HepG2 (cell line): Measurements from ENCODE around the gene FIBP.

Source experiments
- EHMT2 ChIP-seq: fragments of 200-600 bp; sonication (generic); IDR thresholded peaks from 2 replicates; pipeline ENCODE4 v1.7.0; 2017; ENCODE audit warnings: antibody characterized with exemption, low read depth, low read length, borderline replicate concordance
- EZH2 ChIP-seq: conservative IDR thresholded peaks from 2 replicates; pipeline ENCODE4 v1.6.1; 2012; ENCODE audit warnings: mild to moderate bottlenecking, low read depth, low read length, moderate library complexity
- GABPB1 ChIP-seq: IDR thresholded peaks from 2 replicates; pipeline ENCODE4 v1.6.1; 2016; ENCODE audit warnings: mild to moderate bottlenecking, missing genetic modification reagents, moderate library complexity, missing compliant biosample characterization
- MED1 ChIP-seq: sonication (generic); formaldehyde crosslinking; IDR thresholded peaks from 2 replicates; pipeline ENCODE4 v1.4.0; 2020; ENCODE audit warnings: missing genetic modification reagents
- NR0B2 ChIP-seq: sonication (generic); formaldehyde crosslinking; IDR thresholded peaks from 2 replicates; pipeline ENCODE4 v1.4.0; 2020; ENCODE audit warnings: mild to moderate bottlenecking, missing genetic modification reagents
- POLR2A ChIP-seq, 2 experiments: IDR thresholded peaks; 2 replicates each; pipeline ENCODE4 v1.6.1; 2011; ENCODE audit warnings: low read depth in 2 of 2, low read length in 2 of 2, mild to moderate bottlenecking in 1 of 2, moderate library complexity in 1 of 2; ENCODE audit not compliant: insufficient read depth in 1 of 2
- REPIN1 ChIP-seq: sonication (generic); formaldehyde crosslinking; IDR thresholded peaks from 2 replicates; pipeline ENCODE4 v1.8.0; 2022; ENCODE audit warnings: missing genetic modification reagents, low read depth, mild to moderate bottlenecking, borderline replicate concordance
- ZFP36 ChIP-seq: fragments of 150-350 bp; IDR thresholded peaks from 2 replicates; pipeline ENCODE4 v1.6.1; 2018; ENCODE audit warnings: borderline replicate concordance, low read length, low read depth; ENCODE audit not compliant: partially characterized antibody
- ZFX ChIP-seq: sonication (generic); formaldehyde crosslinking; IDR thresholded peaks from 2 replicates; pipeline ENCODE4 v1.4.0; 2020; ENCODE audit warnings: mild to moderate bottlenecking, low read depth, missing genetic modification reagents, moderate library complexity
- ZNF230 ChIP-seq: sonication (generic); formaldehyde crosslinking; IDR thresholded peaks from 2 replicates; pipeline ENCODE4 v1.4.0; 2020; ENCODE audit warnings: mild to moderate bottlenecking, missing genetic modification reagents
- ZNF234 ChIP-seq: sonication (generic); formaldehyde crosslinking; conservative IDR thresholded peaks from 2 replicates; pipeline ENCODE4 v1.5.1; 2020; ENCODE audit warnings: mild to moderate bottlenecking, missing genetic modification reagents
- ZNF432 ChIP-seq: sonication (generic); formaldehyde crosslinking; IDR thresholded peaks from 2 replicates; pipeline ENCODE4 v1.5.0; 2020; ENCODE audit warnings: missing genetic modification reagents, mild to moderate bottlenecking, borderline replicate concordance
- ZNF777 ChIP-seq: sonication (generic); formaldehyde crosslinking; IDR thresholded peaks from 2 replicates; pipeline ENCODE4 v1.4.0; 2020; ENCODE audit warnings: missing genetic modification reagents
- TF ChIP-seq, protein P1 (sequence below): sonication (generic); formaldehyde crosslinking; IDR thresholded peaks from 2 replicates; pipeline ENCODE4 v1.4.0; 2020; ENCODE audit warnings: low read depth, missing genetic modification reagents

- no peak for TF ChIP-seq REPIN1
- no peak for TF ChIP-seq ZFX
- no peak for TF ChIP-seq ZNF234 (CRISPR knock-in tag)
- TF ChIP-seq ZFP36: no peak
- no peak for TF ChIP-seq EZH2
- TF ChIP-seq ZNF230 (CRISPR knock-in tag): no peak
- TF ChIP-seq, protein P1, sequence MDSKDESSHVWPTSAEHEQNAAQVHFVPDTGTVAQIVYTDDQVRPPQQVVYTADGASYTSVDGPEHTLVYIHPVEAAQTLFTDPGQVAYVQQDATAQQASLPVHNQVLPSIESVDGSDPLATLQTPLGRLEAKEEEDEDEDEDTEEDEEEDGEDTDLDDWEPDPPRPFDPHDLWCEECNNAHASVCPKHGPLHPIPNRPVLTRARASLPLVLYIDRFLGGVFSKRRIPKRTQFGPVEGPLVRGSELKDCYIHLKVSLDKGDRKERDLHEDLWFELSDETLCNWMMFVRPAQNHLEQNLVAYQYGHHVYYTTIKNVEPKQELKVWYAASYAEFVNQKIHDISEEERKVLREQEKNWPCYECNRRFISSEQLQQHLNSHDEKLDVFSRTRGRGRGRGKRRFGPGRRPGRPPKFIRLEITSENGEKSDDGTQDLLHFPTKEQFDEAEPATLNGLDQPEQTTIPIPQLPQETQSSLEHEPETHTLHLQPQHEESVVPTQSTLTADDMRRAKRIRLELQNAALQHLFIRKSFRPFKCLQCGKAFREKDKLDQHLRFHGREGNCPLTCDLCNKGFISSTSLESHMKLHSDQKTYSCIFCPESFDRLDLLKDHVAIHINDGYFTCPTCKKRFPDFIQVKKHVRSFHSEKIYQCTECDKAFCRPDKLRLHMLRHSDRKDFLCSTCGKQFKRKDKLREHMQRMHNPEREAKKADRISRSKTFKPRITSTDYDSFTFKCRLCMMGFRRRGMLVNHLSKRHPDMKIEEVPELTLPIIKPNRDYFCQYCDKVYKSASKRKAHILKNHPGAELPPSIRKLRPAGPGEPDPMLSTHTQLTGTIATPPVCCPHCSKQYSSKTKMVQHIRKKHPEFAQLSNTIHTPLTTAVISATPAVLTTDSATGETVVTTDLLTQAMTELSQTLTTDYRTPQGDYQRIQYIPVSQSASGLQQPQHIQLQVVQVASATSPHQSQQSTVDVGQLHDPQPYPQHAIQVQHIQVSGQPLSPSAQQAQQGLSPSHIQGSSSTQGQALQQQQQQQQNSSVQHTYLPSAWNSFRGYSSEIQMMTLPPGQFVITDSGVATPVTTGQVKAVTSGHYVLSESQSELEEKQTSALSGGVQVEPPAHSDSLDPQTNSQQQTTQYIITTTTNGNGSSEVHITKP (CRISPR knock-in tag): no peak
- no peak for TF ChIP-seq MED1 (CRISPR knock-in tag)
- no peak for TF ChIP-seq EHMT2
- no peak for TF ChIP-seq NR0B2 (CRISPR knock-in tag)
- TF ChIP-seq ZNF432 (CRISPR knock-in tag): no peak
- TF ChIP-seq GABPB1: no peak
- TF ChIP-seq POLR2A (IDR thresholded peaks at IDR 0.05; ENCODE audit: insufficient read depth in 1 of 2, low read depth in 2 of 2, low read length in 2 of 2): no peak
- no peak for TF ChIP-seq ZNF777 (CRISPR knock-in tag)
Observed at GRCh38 chr11:65834202-65834601, 54.1 kb downstream of the FIBP start.
